GM19397 (cell line): ENCODE measurements around the gene PSMA2.
"Not testable (repeated sequence)": the region's sequence is repeated elsewhere in the genome, so short reads cannot be mapped to it uniquely, and the experiment has no call there.

Experiments used
- ATAC-seq: cut with Tn5 transposase; IDR thresholded peaks from one replicate; pipeline ENCODE4 v1.9.1; 2021; ENCODE audit warnings: mild to moderate bottlenecking, moderate library complexity; ENCODE audit not compliant: unreplicated experiment

PSMA2 gene

GRCh38 chr7:42907316-42907715, 24.7 kb downstream of the PSMA2 start:
- no peak for ATAC-seq

- ATAC-seq = no peak
These were observed 25.8 kb downstream of the PSMA2 start for GRCh38 chr7:42906181-42906580.

GRCh38 chr7:42902331-42902730, 29.6 kb downstream of the PSMA2 start:
- no peak for ATAC-seq

GRCh38 chr7:42900842-42901241, 31.1 kb downstream of the PSMA2 start:
- ATAC-seq = no peak

GRCh38 chr7:42893346-42894240, 38.4 kb downstream of the PSMA2 start:
- ATAC-seq = no peak

GRCh38 chr7:42886893-42887505, 45.0 kb downstream of the PSMA2 start:
- ATAC-seq = no peak

- ATAC-seq = no peak
These were observed 45.8 kb downstream of the PSMA2 start for GRCh38 chr7:42886129-42886528.

- not testable (repeated sequence) for ATAC-seq
These were observed 46.8 kb downstream of the PSMA2 start for GRCh38 chr7:42885183-42885582.

- no peak for ATAC-seq
These were observed 48.0 kb downstream of the PSMA2 start for GRCh38 chr7:42883950-42884349.

- no peak for ATAC-seq
These were observed 51.6 kb downstream of the PSMA2 start for GRCh38 chr7:42880392-42880791.

GRCh38 chr7:42878303-42878702, 53.7 kb downstream of the PSMA2 start:
- no peak for ATAC-seq

- ATAC-seq = no peak
These were observed 54.1 kb downstream of the PSMA2 start for GRCh38 chr7:42877862-42878261.

GRCh38 chr7:42876182-42877068, 55.5 kb downstream of the PSMA2 start:
- peak; percentile 77 for ATAC-seq

GRCh38 chr7:42869131-42870020, 62.6 kb downstream of the PSMA2 start:
- peak; percentile 95 for ATAC-seq

GRCh38 chr7:42868480-42868879, 63.5 kb downstream of the PSMA2 start:
- no peak for ATAC-seq
